H1 (cell line): Measurements from ENCODE around the gene ELFN1. TPM values are rescaled to one million over a fixed set of nuclear protein-coding genes. Genes with fewer than 3 reads are reported as not detected.

Experiments used
- CTCF ChIA-PET: fragments of 300-600 bp; sonication (Branson Sonifier 250); formaldehyde crosslinking; loops from one replicate; lab custom pipeline; 2021; ENCODE audit not compliant: partially characterized antibody; lab: Charles Lee
- POLR2A ChIA-PET: fragments of 300-600 bp; sonication (Branson Sonifier 250); formaldehyde crosslinking; loops from one replicate; lab custom pipeline; 2021; ENCODE audit warnings: inconsistent platforms; ENCODE audit not compliant: partially characterized antibody; lab: Charles Lee
- DNase-seq, 2 experiments: peaks; one replicate each; pipeline versions ENCODE4 v3.0.0 to v3.0.0-alpha.2; 2010 to 2022; ENCODE audit warnings: low spot score in 2 of 2, low read depth in 1 of 2, mixed read lengths in 1 of 2
- FAIRE-seq: peaks from 2 replicates; lab custom pipeline; 2011; peaks lifted over from hg19 to GRCh38; lab: Jason Lieb, UNC
- H2AFZ ChIP-seq: 2 replicates; pipeline ENCODE4 v1.8.1; 2012; ENCODE audit warnings: low read length, inconsistent platforms
- H2AK5ac ChIP-seq: 2 replicates; pipeline ENCODE4 v1.6.1; 2013; ENCODE audit warnings: low read depth, low read length
- H2BK120ac ChIP-seq: replicated peaks from 2 replicates; pipeline ENCODE3; 2013; ENCODE audit warnings: low read depth, low read length, inconsistent platforms
- H2BK12ac ChIP-seq: 2 replicates; pipeline ENCODE4 v1.6.1; 2013; ENCODE audit warnings: low read depth, low read length
- H2BK15ac ChIP-seq: 2 replicates; pipeline ENCODE4 v1.6.1; 2013; ENCODE audit warnings: low read length
- H2BK20ac ChIP-seq: 2 replicates; pipeline ENCODE4 v1.6.1; 2013; ENCODE audit warnings: low read length
- H2BK5ac ChIP-seq: 2 replicates; pipeline ENCODE4 v1.6.1; 2013; ENCODE audit warnings: low read depth, low read length
- H3K14ac ChIP-seq: 2 replicates; pipeline ENCODE4 v1.6.1; 2013; ENCODE audit warnings: inconsistent platforms; ENCODE audit not compliant: insufficient read length
- H3K18ac ChIP-seq: 2 replicates; pipeline ENCODE4 v1.6.1; 2013; ENCODE audit warnings: low read length; ENCODE audit errors: extremely low read depth
- H3K23ac ChIP-seq: 2 replicates; pipeline ENCODE4 v1.6.1; 2013; ENCODE audit warnings: inconsistent platforms; ENCODE audit not compliant: insufficient read length
- H3K23me2 ChIP-seq: 2 replicates; pipeline ENCODE4 v1.6.1; 2013; ENCODE audit warnings: low read depth, low read length
- H3K27ac ChIP-seq: 2 replicates; pipeline ENCODE4 v1.6.1; 2011; ENCODE audit warnings: low read depth, low read length, inconsistent platforms
- H3K27me3 ChIP-seq, 4 experiments: replicated peaks in 1 of 4; 1 replicate in 1 of 4; 2 replicates in 3 of 4; pipeline versions ENCODE4 v1.6.1 to v1.8.1; 2011 to 2013; ENCODE audit warnings: low read length in 3 of 4, mild to moderate bottlenecking in 3 of 4, inconsistent platforms in 2 of 4, mixed read lengths in 2 of 4, moderate library complexity in 1 of 4; ENCODE audit not compliant: control insufficient read depth in 3 of 4, insufficient read depth in 3 of 4; ENCODE audit errors: extremely low read depth in 1 of 4
- H3K36me3 ChIP-seq, 4 experiments: 2 replicates each; pipeline versions ENCODE4 v1.6.1 to v1.8.1; 2011 to 2013; ENCODE audit warnings: mild to moderate bottlenecking in 4 of 4, low read length in 3 of 4, moderate library complexity in 2 of 4, control low read depth in 1 of 4, inconsistent platforms in 1 of 4; ENCODE audit not compliant: insufficient read depth in 4 of 4, control insufficient read depth in 2 of 4
- H3K4ac ChIP-seq: replicated peaks from 2 replicates; pipeline ENCODE3; 2013; ENCODE audit warnings: low read length, low read depth, mixed read lengths, inconsistent platforms; ENCODE audit not compliant: insufficient read length
- H3K4me1 ChIP-seq, 4 experiments: replicated peaks in 1 of 4; 1 replicate in 1 of 4; 2 replicates in 3 of 4; pipeline versions ENCODE4 v1.6.1 to v1.8.1; 2011 to 2013; ENCODE audit warnings: low read length in 3 of 4, inconsistent platforms in 2 of 4, mixed read lengths in 1 of 4; ENCODE audit not compliant: insufficient read depth in 4 of 4, control insufficient read depth in 3 of 4
- H3K4me2 ChIP-seq, 2 experiments: 2 replicates each; pipeline versions ENCODE4 v1.6.1 to v1.8.1; 2011 to 2013; ENCODE audit warnings: low read depth in 2 of 2, low read length in 2 of 2, control low read depth in 1 of 2, inconsistent platforms in 1 of 2, mild to moderate bottlenecking in 1 of 2; ENCODE audit not compliant: insufficient read depth in 1 of 2
- H3K4me3 ChIP-seq, 4 experiments: fragments of 200-600, 300-600 bp in 1 of 4; sonication (generic), shearing (Covaris generic), sonication (Bioruptor Twin) in 1 of 4; 2 replicates each; pipeline versions ENCODE4 v1.5.1 to v1.8.1; 2011 to 2016; ENCODE audit warnings: low read length in 4 of 4, low read depth in 3 of 4, control low read depth in 2 of 4, inconsistent platforms in 2 of 4, mild to moderate bottlenecking in 2 of 4, mixed read lengths in 1 of 4, moderate library complexity in 1 of 4; ENCODE audit not compliant: insufficient read depth in 2 of 4; ENCODE audit errors: extremely low read depth in 1 of 4
- H3K56ac ChIP-seq: replicated peaks from 2 replicates; pipeline ENCODE3; 2013; ENCODE audit warnings: low read depth, mild to moderate bottlenecking, mixed read lengths, low read length, inconsistent platforms; ENCODE audit not compliant: insufficient read length
- H3K79me1 ChIP-seq: 2 replicates; pipeline ENCODE4 v1.6.1; 2013; ENCODE audit warnings: low read depth, low read length, control low read depth
- H3K79me2 ChIP-seq, 2 experiments: 2 replicates each; pipeline versions ENCODE4 v1.6.1 to v1.8.1; 2012 to 2013; ENCODE audit warnings: low read length in 2 of 2, mild to moderate bottlenecking in 2 of 2, inconsistent platforms in 1 of 2; ENCODE audit not compliant: insufficient read depth in 2 of 2, control insufficient read depth in 1 of 2
- H3K9ac ChIP-seq, 4 experiments: replicated peaks in 1 of 4; 1 replicate in 1 of 4; 2 replicates in 3 of 4; pipeline versions ENCODE4 v1.6.1 to v1.8.1; 2011 to 2013; ENCODE audit warnings: low read depth in 3 of 4, low read length in 3 of 4, control low read depth in 2 of 4, mild to moderate bottlenecking in 2 of 4, moderate library complexity in 2 of 4, inconsistent platforms in 1 of 4; ENCODE audit errors: extremely low read depth in 1 of 4
- H3K9me3 ChIP-seq, 2 experiments: 2 replicates each; pipeline versions ENCODE4 v1.6.1 to v1.8.1; 2012 to 2013; ENCODE audit warnings: mild to moderate bottlenecking in 2 of 2, moderate library complexity in 2 of 2, control low read depth in 1 of 2, inconsistent platforms in 1 of 2, low read depth in 1 of 2, low read length in 1 of 2, mixed read lengths in 1 of 2; ENCODE audit not compliant: insufficient read depth in 2 of 2
- H4K20me1 ChIP-seq, 2 experiments: replicated peaks in 1 of 2; 2 replicates each; pipeline versions ENCODE3 to v1.8.1; 2011 to 2013; ENCODE audit warnings: inconsistent platforms in 2 of 2, low read length in 2 of 2, mild to moderate bottlenecking in 1 of 2; ENCODE audit not compliant: insufficient read depth in 2 of 2, control insufficient read depth in 1 of 2
- H4K5ac ChIP-seq: 2 replicates; pipeline ENCODE4 v1.6.1; 2013; ENCODE audit warnings: low read length, low read depth, mixed read lengths, inconsistent platforms; ENCODE audit not compliant: insufficient read length
- H4K8ac ChIP-seq: 2 replicates; pipeline ENCODE4 v1.8.0; 2013; ENCODE audit warnings: mild to moderate bottlenecking, moderate library complexity, low read length, inconsistent platforms; ENCODE audit not compliant: insufficient read depth; ENCODE audit errors: extremely low read depth
- H4K91ac ChIP-seq: replicated peaks from 2 replicates; pipeline ENCODE3; 2013; ENCODE audit warnings: low read length, mixed read lengths, inconsistent platforms; ENCODE audit not compliant: insufficient read length
- ATF3 ChIP-seq: IDR thresholded peaks from 2 replicates; pipeline ENCODE4 v1.6.1; 2011; ENCODE audit warnings: low read depth, mild to moderate bottlenecking, low read length; ENCODE audit not compliant: insufficient read depth
- BCL11A ChIP-seq, 2 experiments: IDR thresholded peaks; one replicate each; pipeline ENCODE4 v1.6.1; 2011; ENCODE audit warnings: low read depth in 2 of 2, low read length in 2 of 2, mild to moderate bottlenecking in 2 of 2
- FOSL1 ChIP-seq: IDR thresholded peaks from 2 replicates; pipeline ENCODE4 v1.6.1; 2011; ENCODE audit warnings: mild to moderate bottlenecking, low read depth, low read length, moderate library complexity; ENCODE audit not compliant: insufficient read depth
- KDM1A ChIP-seq: fragments of 200-600, 300-600 bp; sonication (generic); IDR thresholded peaks from 2 replicates; pipeline ENCODE4 v1.7.1; 2016; ENCODE audit warnings: mild to moderate bottlenecking, low read length, borderline replicate concordance
- KDM4A ChIP-seq: IDR thresholded peaks from one replicate; pipeline ENCODE4 v1.7.1; 2012; ENCODE audit warnings: low read depth, mild to moderate bottlenecking, moderate library complexity, low read length, inconsistent platforms; ENCODE audit not compliant: severe bottlenecking
- MAX ChIP-seq: IDR thresholded peaks from 2 replicates; pipeline ENCODE4 v1.6.1; 2012; ENCODE audit warnings: inconsistent platforms
- PHF8 ChIP-seq: fragments of 200-600 bp; sonication (generic); conservative IDR thresholded peaks from 2 replicates; pipeline ENCODE4 v1.7.1; 2012; ENCODE audit warnings: low read depth, mild to moderate bottlenecking, inconsistent platforms, low read length, moderate library complexity
- RNF2 ChIP-seq: fragments of 200-900, 300-1000 bp; sonication (generic); IDR thresholded peaks from 2 replicates; pipeline ENCODE4 v1.7.1; 2016; ENCODE audit warnings: borderline replicate concordance, low read depth, mild to moderate bottlenecking, antibody characterized with exemption, low read length; ENCODE audit not compliant: poor library complexity, severe bottlenecking; ENCODE audit errors: missing control alignments
- SIN3A ChIP-seq, 2 experiments: IDR thresholded peaks in 1 of 2; conservative IDR thresholded peaks in 1 of 2; 2 replicates each; pipeline ENCODE4 v1.6.1; 2011 to 2012; ENCODE audit warnings: low read length in 2 of 2, improper control_type of control experiment in 1 of 2, low read depth in 1 of 2, mild to moderate bottlenecking in 1 of 2
- TAF7 ChIP-seq: optimal IDR thresholded peaks from 2 replicates; pipeline ENCODE3; 2011; ENCODE audit warnings: low read depth, mild to moderate bottlenecking, inconsistent platforms, low read length, moderate library complexity, borderline replicate concordance
- YY1 ChIP-seq: IDR thresholded peaks from 2 replicates; pipeline ENCODE4 v1.6.1; 2011; ENCODE audit warnings: low read depth, mild to moderate bottlenecking, low read length
- WGBS, 2 experiments: shearing (Covaris generic) in 1 of 2; methylation state at CpG; one replicate each; pipeline versions ENCODE4 v1.1.6 to v1.1.7; 2013 to 2015; ENCODE audit warnings: low lambda C conversion rate in 2 of 2, mixed read lengths in 2 of 2, inconsistent platforms in 1 of 2, low coverage in 1 of 2, missing lambda C conversion rate in 1 of 2; ENCODE audit not compliant: insufficient replicate concordance in 2 of 2, insufficient coverage in 1 of 2, insufficient read length in 1 of 2; ENCODE audit errors: extremely low coverage in 1 of 2, missing lambda C conversion rate in 1 of 2; 5-methylcytosine and 5-hydroxymethylcytosine counted together
- polyA plus RNA-seq, 7 experiments: library from polyadenylated mRNA; depleted of rRNA in 3 of 7; stranded (reverse) in 5 of 7; unstranded in 2 of 7; fragments of >200 nt in 5 of 7; fragments of 200-250 nt in 2 of 7; gene quantifications; 1 replicate in 5 of 7; 2 replicates in 1 of 7; 4 replicates in 1 of 7; pipeline versions ENCODE4 v1.2.1 to v1.2.3, GENCODE V29; 2011 to 2013; ENCODE audit warnings: missing spikeins in 2 of 7, mixed read lengths in 2 of 7
- total RNA-seq: library from RNA; stranded (reverse); fragmentation: NEBNext Ultra II Directional; extraction: Animal tissue kit (Norgen Biotek cat#: 25700); gene quantifications from 2 replicates; pipeline ENCODE4 v1.2.1, GENCODE V29; 2021

ELFN1 gene
- total and polyA plus RNA-seq, 2 of the 8 experiments (the other 6 are each of a cell fraction or from before 2014, with no cell fraction given) = 2.0 to 4.5 TPM

- ChIA-PET POLR2A (no interaction called here), CTCF (interaction anchor here (1.3 to 4.7 kb wide), 4 partner anchors 11 to 31 kb away, joined by 4 to 31 read pairs (median 8); no protein-coding TSS in a partner anchor)
- H3K4me1 ChIP-seq = no peaks in the 10 kb centered on the region
- H3K56ac ChIP-seq = no peak overlapping the region
- no peak overlapping the region for H2BK15ac ChIP-seq
- no peak overlapping the region for H4K8ac ChIP-seq
- H2AK5ac ChIP-seq = no peak overlapping the region
- H3K9me3 ChIP-seq = peaks cover 7 to 16% of the 10 kb centered on the region in 2 experiments
- no peak overlapping the region for H2BK120ac ChIP-seq
- DNase-seq = no peak
- no peak for FAIRE-seq
- no peaks in the 10 kb centered on the region for H3K23me2 ChIP-seq
- no peak overlapping the region for H3K4ac ChIP-seq
- H4K20me1 ChIP-seq = no peaks in the 10 kb centered on the region
- no peak overlapping the region for H3K4me3 ChIP-seq
- no peak overlapping the region for H2BK12ac ChIP-seq
- no peak overlapping the region for H3K4me2 ChIP-seq
- TF ChIP-seq PHF8 = no peak
- no peak for TF ChIP-seq YY1
- TF ChIP-seq SIN3A (conservative IDR thresholded peaks at IDR 0.05 in 1 of 2, IDR thresholded peaks at IDR 0.05 in 1 of 2; ENCODE audit: low read depth in 1 of 2, low read length in 2 of 2) = no peak
- TF ChIP-seq MAX = no peak
- no peak for TF ChIP-seq RNF2
- no peak for TF ChIP-seq BCL11A (IDR thresholded peaks at IDR 0.05; ENCODE audit: low read depth in 2 of 2, low read length in 2 of 2)
- no peak for TF ChIP-seq KDM4A
- no peak for TF ChIP-seq FOSL1
- TF ChIP-seq ATF3 = no peak
- no peak for TF ChIP-seq TAF7
- no peak for TF ChIP-seq KDM1A
- TF ChIP-seq, all 59 proteins: peak for 0
- Histone ChIP-seq H3K27me3 (no peaks in the 10 kb centered on the region), H4K5ac (no peak overlapping the region), H2BK20ac (no peak overlapping the region), H4K91ac (no peak overlapping the region), H3K9ac (no peak overlapping the region), H2BK5ac (no peak overlapping the region), H2AFZ (no peak overlapping the region), H3K14ac (no peak overlapping the region), H3K27ac (no peak overlapping the region), H3K79me2 (no peaks in the 10 kb centered on the region), H3K36me3 (no peaks in the 10 kb centered on the region), H3K18ac (no peak overlapping the region; the same call in 1 of the 2 replicates), H3K23ac (no peak overlapping the region), H3K79me1 (no peaks in the 10 kb centered on the region)
- 92% methylated on average over 15 of the region's 15 CpGs; no CpG with 5 or more reads in 1 of the 2 experiments for WGBS, 2 experiments
These were observed 30.4 kb upstream of the ELFN1 start for GRCh38 chr7:1639532-1640175.
